Medulla oblongata (tissue), 1 donor: ENCODE results near the gene CCNB3.

Experiments used
- DNase-seq: peaks from one replicate; pipeline ENCODE4 v3.0.0-alpha.2; 2015; ENCODE audit errors: extremely low spot score

Gene CCNB3

DNA sequence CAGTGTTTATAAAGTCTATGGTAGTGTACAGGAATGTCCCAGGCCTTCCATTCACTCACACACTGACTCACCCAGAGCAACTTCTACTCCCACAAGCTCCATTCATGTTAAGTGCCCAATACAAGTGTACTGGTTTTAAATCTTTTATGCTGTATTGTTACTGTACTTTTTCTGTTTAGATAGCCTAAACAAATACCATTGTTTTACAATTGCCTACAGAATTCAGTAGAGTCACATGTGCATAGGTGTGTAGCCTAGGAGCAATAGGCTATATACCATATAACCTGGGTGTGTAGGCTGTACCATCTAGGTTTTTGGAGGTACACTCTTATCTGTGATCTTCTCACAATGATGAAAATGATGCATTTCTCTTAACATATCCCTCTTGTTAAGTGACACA is 139.4 kb downstream of the CCNB3 start:
- no peak for DNase-seq

- no peak for DNase-seq
Observed at GRCh38 chrX:50372966-50373365, 168.4 kb downstream of the CCNB3 start.

DNA sequence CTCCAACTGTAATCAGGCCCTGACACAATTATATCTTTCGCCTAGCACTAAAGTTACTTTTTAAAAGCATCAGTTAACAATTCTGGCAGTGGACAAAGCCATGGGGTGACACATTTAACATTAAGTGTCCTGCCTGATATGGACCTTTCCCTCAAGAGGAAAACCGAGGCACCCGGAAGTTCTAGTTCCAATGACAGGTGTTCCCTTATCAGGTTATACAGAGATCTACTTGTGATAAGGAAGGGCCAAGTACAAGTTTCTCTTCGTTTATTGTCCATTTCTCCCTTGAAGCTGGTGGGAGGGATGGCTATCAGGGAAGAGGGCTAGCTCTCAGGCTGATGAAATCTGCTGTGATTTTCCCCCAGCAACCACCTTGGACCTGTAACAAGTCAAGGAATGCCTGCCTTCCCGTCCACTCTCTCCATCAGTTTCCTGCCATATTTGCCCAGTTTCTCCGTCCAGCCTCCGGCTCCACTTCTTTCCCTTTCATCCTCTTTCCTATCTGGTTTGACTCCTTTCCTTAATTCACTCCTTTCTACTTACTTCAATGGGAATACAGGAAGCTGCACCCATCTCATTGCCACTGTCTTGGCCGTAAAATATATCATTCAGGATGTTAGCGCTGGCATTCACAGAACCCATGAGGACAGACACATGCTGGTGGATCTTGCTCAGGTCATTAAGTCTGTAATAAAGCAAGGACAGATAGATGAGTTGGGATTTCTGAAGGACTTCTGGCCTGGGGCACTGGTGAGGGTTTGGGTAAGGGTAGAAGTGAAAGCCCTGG is 171.1 kb downstream of the CCNB3 start:
- DNase-seq: no peak

DNA sequence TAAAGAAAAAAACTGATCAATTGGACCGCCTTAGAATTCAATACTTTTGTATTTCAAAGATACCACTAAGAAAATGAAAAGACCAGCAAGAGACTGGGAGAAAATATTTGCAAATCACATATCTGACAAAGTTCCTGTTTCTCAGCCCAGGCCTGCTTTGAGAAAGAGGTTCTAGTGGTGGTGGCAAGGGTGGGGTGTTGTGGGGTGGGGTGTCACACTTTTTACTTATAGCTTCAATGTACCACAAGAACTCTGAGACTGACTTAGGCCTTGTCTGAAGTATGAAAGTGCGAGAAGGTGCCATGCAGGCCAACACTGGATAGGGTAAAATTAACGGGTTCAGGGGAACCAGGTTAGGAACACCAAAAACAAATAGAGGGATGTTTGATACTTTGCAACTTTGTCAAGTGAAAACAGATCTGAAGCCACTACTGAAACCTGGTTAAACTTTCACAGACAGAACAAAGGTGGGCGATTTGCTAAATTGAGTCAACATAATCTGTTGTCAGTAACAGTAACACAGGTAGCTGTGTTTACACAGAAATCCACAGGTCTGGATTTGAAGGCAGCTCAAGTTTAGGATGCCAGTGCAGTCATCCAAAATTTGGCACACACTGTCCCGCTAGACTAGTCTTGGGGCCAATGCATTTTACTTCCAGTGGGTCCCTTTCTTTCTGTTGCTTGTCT is 177.3 kb downstream of the CCNB3 start:
- DNase-seq: no peak

DNA sequence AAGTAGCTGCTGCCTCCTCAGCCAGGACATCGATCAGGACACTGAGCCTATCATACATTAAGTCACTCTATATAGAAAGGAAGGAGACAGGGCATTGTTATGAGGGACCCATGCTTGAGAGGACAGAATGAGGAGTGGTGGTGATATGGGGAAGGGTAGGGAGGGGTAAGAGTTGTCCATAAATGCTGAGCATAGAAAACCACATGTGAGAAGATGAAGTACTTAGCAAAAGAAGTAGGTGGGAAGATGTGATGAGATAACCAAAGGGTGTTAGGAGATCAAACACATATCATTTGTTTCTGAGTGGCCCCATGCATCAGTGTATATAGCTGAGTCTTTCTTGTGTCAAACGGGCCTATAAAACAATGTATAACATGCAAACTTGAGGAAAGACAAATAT is 182.0 kb downstream of the CCNB3 start:
- no peak for DNase-seq

DNA sequence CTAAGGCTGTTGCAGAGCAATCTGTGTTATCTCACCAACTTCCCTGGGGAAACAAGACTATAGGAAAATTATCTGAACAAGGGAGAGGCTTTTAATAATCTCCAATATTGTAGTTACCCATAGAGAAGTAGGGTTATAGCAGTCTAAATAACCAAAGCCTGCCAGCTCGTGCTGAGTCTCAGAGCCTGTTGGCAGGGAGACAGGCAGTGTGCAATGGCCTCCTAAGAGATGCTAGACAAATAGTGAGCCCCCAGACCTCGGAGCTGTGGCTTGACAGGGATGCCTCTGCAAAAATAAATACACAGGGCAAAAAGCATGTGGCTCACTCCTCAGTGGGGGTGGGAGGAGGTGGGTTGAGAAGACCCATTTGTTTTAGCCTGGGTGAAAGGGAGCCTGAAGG is 189.3 kb downstream of the CCNB3 start:
- no peak for DNase-seq
